ENCODE data around the gene CEP97.

DNA sequence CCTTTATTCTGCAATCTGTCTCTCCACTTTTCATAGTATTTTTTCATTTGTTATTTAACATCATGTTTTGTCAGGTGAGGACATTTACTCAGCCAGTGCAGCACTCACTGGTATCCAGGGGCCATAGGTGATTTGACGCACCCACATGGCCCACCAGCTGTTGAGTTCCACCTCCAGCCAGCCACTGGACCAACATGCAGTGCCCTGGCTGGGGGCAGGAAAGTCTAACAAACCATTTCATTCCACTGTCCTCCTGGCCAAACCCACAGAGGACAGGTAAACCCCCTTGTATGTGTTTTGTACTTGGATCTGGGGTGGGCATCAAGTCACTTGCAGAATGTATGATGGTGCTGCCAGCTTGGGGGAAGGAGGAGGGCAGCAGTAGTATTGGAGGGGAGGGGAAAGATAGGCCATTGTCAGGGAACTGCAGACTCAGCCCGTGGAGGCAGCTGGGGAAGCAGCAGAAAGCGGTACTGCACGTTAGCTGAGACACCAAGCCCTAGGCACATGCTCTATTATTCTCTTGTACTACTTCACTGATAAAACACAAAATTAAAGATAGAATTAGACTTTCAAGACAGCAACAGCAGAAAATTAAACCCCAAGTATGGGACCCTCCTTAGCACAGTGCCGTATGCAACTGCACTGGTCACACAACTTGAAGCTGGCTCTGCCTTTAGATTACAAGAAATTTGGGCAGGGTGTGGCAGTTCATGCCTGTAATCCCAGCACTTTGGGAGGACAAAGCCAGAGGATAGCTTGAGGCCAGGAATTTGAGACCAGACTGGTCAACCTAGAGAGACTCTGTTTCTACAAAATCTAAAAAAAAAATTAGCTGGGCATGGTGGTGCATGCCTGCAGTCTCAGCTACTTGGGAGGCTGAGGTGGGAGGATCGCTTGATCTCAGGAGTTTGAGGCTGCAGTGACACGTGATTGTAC is 22.4 kb upstream of the CEP97 start:
- TF ChIP-seq POLR2A (IDR thresholded peaks at IDR 0.05; ENCODE audit: low read length) (no peak), GATA1 (IDR thresholded peaks at IDR 0.05; ENCODE audit: low read depth, low read length) (no peak)
